Peyer's patch (tissue), 4 donors: ENCODE results near the gene PEX16.

ENCODE experiments used
- POLR2A ChIP-seq, 2 donors: fragments of 450-650 bp; IDR thresholded peaks; one replicate each; pipeline ENCODE4 v1.5.1; 2017; ENCODE audit warnings: antibody characterized with exemption in 2 of 2, mild to moderate bottlenecking in 2 of 2, moderate library complexity in 2 of 2
- TF ChIP-seq, protein P1 (sequence below), 6 experiments: fragments of 450-650 bp in 4 of 6; fragments of 200-600 bp in 2 of 6; sonication (generic) in 1 of 6; IDR thresholded peaks; one replicate each; pipeline ENCODE4 v1.5.1; 2017 to 2019; ENCODE audit warnings: antibody characterized with exemption in 6 of 6, mild to moderate bottlenecking in 3 of 6, moderate library complexity in 1 of 6

DNA sequence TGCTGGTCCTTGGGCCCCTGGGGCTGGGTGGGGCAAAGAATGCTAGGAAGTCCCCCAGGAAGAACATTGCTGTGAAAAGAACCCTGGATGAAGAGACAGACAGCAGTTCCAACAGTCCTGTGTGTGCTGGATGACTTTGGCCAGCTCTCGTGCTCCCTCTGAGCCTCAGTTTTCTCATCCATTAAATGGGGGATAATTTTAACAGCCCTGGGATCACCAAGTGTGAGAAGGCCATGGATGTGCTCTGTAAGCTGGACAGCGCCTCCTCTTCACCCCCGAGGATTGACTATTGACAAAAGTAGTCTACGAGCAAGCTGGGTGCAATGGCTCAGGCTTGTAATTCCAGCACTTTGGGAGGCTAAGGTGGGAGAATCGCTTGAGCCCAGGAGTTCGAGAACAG lies 7.2 kb upstream of the PEX16 start:
- TF ChIP-seq, protein P1, sequence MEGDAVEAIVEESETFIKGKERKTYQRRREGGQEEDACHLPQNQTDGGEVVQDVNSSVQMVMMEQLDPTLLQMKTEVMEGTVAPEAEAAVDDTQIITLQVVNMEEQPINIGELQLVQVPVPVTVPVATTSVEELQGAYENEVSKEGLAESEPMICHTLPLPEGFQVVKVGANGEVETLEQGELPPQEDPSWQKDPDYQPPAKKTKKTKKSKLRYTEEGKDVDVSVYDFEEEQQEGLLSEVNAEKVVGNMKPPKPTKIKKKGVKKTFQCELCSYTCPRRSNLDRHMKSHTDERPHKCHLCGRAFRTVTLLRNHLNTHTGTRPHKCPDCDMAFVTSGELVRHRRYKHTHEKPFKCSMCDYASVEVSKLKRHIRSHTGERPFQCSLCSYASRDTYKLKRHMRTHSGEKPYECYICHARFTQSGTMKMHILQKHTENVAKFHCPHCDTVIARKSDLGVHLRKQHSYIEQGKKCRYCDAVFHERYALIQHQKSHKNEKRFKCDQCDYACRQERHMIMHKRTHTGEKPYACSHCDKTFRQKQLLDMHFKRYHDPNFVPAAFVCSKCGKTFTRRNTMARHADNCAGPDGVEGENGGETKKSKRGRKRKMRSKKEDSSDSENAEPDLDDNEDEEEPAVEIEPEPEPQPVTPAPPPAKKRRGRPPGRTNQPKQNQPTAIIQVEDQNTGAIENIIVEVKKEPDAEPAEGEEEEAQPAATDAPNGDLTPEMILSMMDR (IDR thresholded peaks at IDR 0.05), result no peak
- no peak for TF ChIP-seq POLR2A (IDR thresholded peaks at IDR 0.05)
